GM18868 (cell line): ENCODE measurements around the gene SMTNL1.
A peak's percentile ranks its signal among the peaks of the same experiment; 100 is the strongest.

Experiments
- ATAC-seq: cut with Tn5 transposase; IDR thresholded peaks from one replicate; pipeline ENCODE4 v1.9.1; 2021; ENCODE audit warnings: mild to moderate bottlenecking, moderate library complexity; ENCODE audit not compliant: unreplicated experiment

The SMTNL1 gene

DNA sequence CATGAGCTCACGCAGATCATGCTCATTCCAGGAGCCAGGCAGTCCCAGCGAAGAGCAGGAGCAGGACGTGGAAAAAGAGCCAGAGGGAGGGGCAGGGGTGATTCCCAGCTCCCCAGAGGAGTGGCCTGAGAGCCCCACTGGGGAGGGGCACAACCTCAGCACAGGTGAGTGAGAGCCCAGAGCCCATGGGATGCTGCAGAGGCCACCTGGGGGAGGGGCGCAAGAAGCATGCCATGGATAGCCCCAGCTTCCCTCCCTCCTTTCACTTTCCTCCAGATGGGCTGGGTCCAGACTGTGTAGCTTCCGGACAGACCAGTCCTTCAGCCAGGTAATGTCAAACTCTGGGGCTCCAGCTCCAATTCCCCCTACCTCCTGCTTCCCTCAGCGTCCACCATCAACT is 6.2 kb downstream of the SMTNL1 start:
- no peak for ATAC-seq

- ATAC-seq = no peak
Measured at GRCh38 chr11:57544566-57544965, 7.2 kb downstream of the SMTNL1 start.

GRCh38 chr11:57545883-57546282 is 8.5 kb downstream of the SMTNL1 start:
- ATAC-seq = no peak

DNA sequence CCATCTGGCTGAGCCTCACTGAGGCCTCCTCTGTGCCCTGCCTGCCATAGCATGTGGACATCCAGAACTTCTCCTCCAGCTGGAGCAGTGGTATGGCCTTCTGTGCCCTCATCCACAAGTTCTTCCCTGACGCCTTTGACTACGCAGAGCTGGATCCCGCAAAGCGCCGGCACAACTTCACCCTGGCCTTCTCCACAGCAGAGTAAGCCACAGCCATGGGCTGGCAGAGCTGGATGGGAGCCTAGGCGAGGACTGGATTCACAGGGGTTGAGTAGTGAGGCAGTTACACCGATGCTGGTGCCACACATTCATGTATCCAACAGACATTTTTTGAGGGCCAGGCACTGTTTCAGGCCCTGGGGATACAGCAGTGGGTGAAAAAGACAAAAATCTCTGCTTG is 9.1 kb downstream of the SMTNL1 start:
- ATAC-seq = no peak

DNA sequence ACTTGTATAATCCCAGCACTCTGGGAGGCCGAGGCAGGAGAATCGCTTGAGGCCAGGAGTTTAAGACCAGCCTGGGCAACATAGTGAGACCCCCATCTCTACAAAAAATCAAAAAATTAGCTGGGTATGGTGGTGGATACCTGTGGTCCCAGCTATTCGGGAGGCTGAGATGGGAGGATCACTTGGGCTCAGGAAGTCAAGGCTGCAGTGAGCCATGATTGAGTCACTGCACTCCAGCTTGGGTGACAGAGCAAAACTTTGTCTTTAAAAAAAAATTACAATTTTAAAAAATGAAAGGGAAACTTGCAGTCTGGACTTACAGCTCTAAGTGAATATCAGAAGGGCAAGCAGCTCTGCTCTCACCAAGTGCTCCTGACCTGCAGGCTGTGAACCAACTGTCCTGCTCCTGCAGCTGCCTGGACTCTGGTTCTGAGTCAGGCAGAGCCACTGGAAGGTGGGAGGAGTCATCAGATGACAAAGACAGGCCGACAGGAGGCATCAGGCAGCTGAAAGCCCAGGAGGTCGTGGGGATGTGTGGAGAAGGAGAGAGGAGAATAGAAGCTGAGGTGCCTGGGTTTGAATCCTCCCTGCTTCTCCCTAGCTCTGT is 9.6 kb downstream of the SMTNL1 start:
- ATAC-seq = no peak

DNA sequence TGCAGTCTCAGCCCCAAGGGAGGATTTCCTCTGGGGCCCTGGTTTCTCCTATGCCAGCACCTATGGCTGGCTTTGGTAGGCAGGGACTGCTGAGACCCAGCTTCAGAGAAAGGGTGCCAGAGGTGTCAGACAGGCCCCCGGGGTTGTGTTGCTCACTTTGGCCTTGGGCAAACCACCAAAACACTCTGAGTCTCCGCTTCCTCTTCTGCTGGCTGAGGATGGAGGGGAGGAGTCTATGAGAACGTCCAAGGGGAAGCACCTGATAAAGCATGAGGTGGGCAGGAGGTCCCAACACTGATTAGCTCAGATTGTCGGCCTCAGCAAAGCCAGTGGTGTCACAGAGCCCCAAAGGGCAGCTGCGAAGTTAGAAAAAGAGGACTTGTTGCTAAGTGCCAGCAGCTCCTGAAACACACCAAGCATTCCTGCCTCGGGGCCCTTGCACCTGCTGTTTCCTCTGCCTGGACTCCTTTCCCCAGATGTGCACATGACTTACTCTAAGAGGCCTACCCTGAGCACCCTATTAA is 10.5 kb downstream of the SMTNL1 start:
- ATAC-seq = peak; percentile 87

DNA sequence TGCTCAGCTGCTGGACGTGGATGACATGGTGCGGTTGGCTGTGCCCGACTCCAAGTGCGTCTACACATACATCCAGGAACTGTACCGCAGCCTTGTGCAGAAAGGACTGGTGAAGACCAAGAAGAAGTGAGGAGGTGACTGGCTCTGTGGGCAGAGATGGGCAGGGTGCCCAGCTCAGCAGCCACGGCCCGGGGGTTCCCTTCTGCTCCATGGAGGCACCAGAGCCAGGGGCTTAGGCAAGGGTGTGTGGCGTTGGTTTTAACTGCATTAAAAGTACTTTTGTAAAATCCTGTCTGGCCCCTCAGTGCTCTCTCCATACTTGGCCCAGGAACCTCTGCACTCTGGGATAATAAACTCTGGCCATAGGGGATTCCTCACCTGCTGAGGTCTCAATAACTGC is 12.6 kb downstream of the SMTNL1 start:
- no peak for ATAC-seq

DNA sequence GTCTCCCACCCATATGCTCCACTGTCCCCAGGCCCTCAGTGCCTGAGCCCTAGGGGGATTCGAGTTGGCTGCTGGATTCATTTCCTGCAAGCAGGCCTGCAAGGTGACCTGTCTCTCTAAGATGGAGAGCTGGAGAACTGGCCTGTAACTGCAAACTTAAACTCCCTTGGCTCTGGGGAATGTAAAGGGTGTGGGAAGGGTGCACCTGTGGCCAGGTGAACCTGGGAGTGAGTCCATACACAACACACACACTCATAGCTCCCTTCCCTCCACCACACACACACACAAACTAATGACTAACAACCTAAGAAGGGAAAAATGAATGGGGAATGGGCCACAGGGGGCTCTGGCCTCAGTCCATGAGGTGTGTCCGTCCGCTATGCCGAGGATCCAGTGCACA is 14.5 kb downstream of the SMTNL1 start:
- no peak for ATAC-seq

GRCh38 chr11:57552479-57552878 is 15.1 kb downstream of the SMTNL1 start:
- no peak for ATAC-seq

GRCh38 chr11:57555393-57555792 is 18.0 kb downstream of the SMTNL1 start:
- no peak for ATAC-seq

- no peak for ATAC-seq
Measured at GRCh38 chr11:57556041-57556440, 18.6 kb downstream of the SMTNL1 start.

DNA sequence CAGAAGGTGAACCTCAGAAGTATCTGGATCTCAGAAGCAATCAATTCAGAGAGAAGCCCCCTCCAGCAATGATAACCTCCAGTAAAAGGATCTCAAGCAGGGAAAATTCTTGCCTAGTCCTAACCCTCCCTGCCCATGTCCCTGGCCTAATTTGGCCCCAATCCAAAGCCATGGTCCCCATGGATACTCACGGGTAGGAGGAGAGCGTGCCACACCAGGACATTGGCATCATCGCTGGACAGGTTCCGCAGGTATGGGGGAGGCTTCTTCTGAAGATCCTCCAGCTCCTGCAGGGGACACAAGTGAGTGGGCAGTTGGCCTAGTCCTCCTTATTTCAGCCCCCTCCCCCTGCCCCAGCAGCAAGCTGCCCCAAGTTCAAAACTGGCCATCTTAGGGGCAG is 22.8 kb downstream of the SMTNL1 start:
- ATAC-seq = no peak

- no peak for ATAC-seq
Measured at GRCh38 chr11:57562596-57562995, 25.2 kb downstream of the SMTNL1 start.

DNA sequence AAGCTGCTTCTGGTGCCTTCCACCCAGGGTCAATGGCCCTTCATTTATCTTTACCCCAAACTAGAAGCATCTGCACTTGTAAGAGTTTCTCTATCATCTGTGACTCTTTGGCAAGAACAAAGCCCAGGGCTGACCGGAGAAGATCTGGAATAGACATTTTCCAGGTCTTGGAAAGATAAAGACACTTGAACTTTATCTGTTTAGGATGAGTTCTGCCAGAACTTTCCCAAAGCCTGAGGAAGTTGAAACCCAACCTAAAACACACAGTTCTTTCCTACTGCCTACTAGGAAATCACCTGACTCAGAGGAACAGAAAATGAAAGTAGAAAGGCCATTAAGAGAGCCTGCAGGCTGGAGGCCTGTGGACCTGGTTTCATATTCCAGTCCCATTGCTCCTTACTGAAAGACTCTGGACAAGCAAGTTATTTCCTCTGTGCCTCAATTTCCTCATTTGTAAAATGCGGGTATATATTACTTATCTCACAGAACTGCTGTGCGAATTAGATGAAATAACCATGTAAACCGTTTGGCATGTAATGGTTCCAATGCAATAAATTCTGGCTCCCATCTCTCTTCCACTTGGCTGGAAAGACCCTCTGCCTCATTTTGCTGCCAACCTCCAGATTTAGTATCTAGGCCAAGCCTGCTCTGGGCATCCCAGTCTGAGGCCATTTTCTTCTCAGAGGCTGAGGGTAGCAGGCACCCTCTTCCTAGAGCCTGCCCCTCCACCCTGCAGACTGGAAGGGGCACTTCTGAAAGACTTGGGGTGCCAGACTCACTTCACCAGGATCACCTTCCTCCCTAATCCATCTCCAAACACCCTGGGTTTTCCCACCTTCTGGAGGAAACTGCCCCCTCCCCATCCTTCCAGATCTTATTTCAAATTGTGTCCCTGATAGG is 28.9 kb downstream of the SMTNL1 start:
- ATAC-seq = peak; percentile 71

- ATAC-seq = no peak
Measured at GRCh38 chr11:57566905-57567514, 29.6 kb downstream of the SMTNL1 start.

- ATAC-seq = peak; percentile 72
Measured at GRCh38 chr11:57567515-57568329, 30.3 kb downstream of the SMTNL1 start, which contains the start of gene UBE2L6. UBE2L6 (minus strand) TSS chr11:57567672; CDS start chr11:57567611, 61 bp downstream.

GRCh38 chr11:57568330-57568766 is 31.0 kb downstream of the SMTNL1 start:
- ATAC-seq = peak; percentile 8

DNA sequence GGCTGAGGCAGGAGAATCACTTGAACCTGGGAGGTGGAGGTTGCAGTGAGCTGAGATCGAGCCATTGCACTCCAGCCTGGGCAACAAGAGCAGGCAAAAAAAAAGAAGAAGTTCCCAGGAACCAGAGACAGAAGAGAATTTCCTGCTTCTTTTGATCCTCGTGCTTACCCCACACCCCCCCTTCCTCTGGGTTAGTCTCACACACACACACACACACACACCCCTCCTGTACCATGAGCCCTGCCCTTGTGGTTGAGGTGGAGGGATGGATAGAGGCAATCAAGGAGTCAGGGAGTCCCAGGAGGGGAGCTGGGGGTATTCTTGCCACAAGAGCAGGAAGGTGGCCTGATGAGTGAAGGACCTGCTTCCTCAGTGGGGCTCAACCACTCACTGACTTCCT is 34.2 kb downstream of the SMTNL1 start:
- no peak for ATAC-seq

GRCh38 chr11:57574061-57574460 is 36.7 kb downstream of the SMTNL1 start:
- ATAC-seq = no peak

DNA sequence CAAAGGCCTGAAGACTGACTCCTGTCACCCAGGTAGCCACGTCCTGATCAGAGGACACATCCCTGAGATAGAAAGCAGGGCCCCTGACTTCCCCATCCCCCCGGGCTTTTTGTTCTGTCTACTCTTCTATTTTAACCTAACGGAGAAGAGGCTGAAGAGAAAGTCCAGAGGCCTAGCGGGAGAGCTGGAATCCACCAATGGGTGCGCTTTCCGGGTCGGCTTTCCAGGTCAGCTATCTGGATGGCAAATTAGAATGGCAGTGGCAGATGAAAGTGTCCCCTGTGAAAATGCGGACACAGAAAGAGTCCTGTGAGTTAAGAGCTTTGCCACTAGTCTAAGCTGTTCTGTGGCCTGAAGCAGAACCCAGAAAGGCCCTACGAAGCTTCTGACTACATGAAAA is 46.9 kb downstream of the SMTNL1 start:
- ATAC-seq = no peak

GRCh38 chr11:57585301-57585700 is 47.9 kb downstream of the SMTNL1 start:
- ATAC-seq = peak; percentile 68
